Uterus (tissue), 4 donors: ENCODE measurements around the gene UBP1. TPM values are rescaled to one million over a fixed set of nuclear protein-coding genes. Genes with fewer than 3 reads are reported as not detected.
"Not testable (repeated sequence)": the region's sequence is repeated elsewhere in the genome, so short reads cannot be mapped to it uniquely, and the experiment has no call there.

Source experiments
- DNase-seq, 2 donors: peaks; one replicate each; pipeline ENCODE4 v3.0.0-alpha.2; 2019 to 2020
- H3K27ac ChIP-seq, 2 donors: fragments of 200-600 bp; sonication (generic); 1 replicate in 1 of 2; 2 replicates in 1 of 2; pipeline ENCODE4 v1.5.1; 2016 to 2018
- H3K27me3 ChIP-seq, 2 donors: fragments of 200-600 bp; sonication (generic); one replicate each; pipeline ENCODE4 v1.5.1; 2018 to 2019; ENCODE audit warnings: control low read depth in 1 of 2
- H3K36me3 ChIP-seq, 2 donors: fragments of 200-600 bp; sonication (generic); one replicate each; pipeline ENCODE4 v1.5.1; 2019; ENCODE audit warnings: control low read depth in 1 of 2
- H3K4me1 ChIP-seq, 2 donors: fragments of 200-600 bp; sonication (generic); one replicate each; pipeline ENCODE4 v1.5.1; 2018 to 2019; ENCODE audit warnings: control low read depth in 1 of 2
- H3K4me3 ChIP-seq, 2 donors: fragments of 200-600 bp; sonication (generic); 1 replicate in 1 of 2; 2 replicates in 1 of 2; pipeline ENCODE4 v1.5.1; 2018 to 2019; ENCODE audit warnings: mild to moderate bottlenecking in 1 of 2
- H3K9me3 ChIP-seq, 2 donors: fragments of 200-600 bp; sonication (generic); one replicate each; pipeline ENCODE4 v1.5.1; 2019; ENCODE audit warnings: control low read depth in 1 of 2
- CTCF ChIP-seq, 4 experiments: fragments of 200-600 bp in 2 of 4; fragments of 450-650 bp in 2 of 4; sonication (generic) in 2 of 4; IDR thresholded peaks; one replicate each; pipeline ENCODE4 v1.5.1; 2016 to 2019; ENCODE audit warnings: antibody characterized with exemption in 4 of 4, mild to moderate bottlenecking in 2 of 4, moderate library complexity in 1 of 4
- POLR2A ChIP-seq, 2 donors: fragments of 450-650 bp; IDR thresholded peaks; one replicate each; pipeline ENCODE4 v1.6.1; 2016; ENCODE audit warnings: antibody characterized with exemption in 2 of 2, mild to moderate bottlenecking in 1 of 2, moderate library complexity in 1 of 2
- intact Hi-C: fragments of 100-400 bp; cut with DNase I; formaldehyde crosslinking; loops from one replicate; pipeline ENCODE4 v1.15.1; 2023; ENCODE audit warnings: low total_unique reads
- total RNA-seq, 4 donors: library from RNA; depleted of rRNA in 3 of 4; stranded (reverse); fragments of >200 nt in 3 of 4; gene quantifications; one replicate each; pipeline versions ENCODE4 v1.1.0 to v1.2.4, GENCODE V29; 2014 to 2023
- donor health status: DM: yes; HTN: yes; CAD: no.

Gene UBP1
- total RNA-seq, 4 donors from 2014 or later: 25.6 to 86.3 (median 51.2) TPM

DNA sequence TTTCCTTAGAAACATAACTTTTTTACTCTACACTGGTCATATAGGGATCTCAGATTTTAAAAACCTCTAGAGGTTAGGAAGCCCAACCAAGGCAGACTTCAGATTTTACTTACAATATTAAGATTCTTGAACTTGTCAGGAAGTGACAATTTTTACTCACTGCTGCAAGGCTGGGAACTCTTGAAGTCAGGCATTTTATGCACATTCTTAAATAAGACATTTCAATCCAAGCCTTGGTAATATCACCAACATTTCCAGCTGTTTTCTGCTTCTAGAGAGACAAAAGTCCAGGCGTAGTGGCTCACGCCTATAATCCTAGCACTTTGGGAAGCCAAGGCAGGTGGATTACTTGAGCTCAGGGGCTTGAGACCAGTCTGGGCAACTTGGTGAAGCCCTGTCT, 33.6 kb upstream of the UBP1 start:
- intact Hi-C loops: no loop called here
- TF ChIP-seq CTCF (IDR thresholded peaks at IDR 0.05): no peak
- H3K36me3 ChIP-seq: no peaks in the 10 kb centered on the region
- H3K27ac ChIP-seq: no peak overlapping the region
- H3K27me3 ChIP-seq: no peaks in the 10 kb centered on the region
- H3K4me3 ChIP-seq: no peak overlapping the region
- no peaks in the 10 kb centered on the region for H3K4me1 ChIP-seq
- DNase-seq: no peak
- H3K9me3 ChIP-seq: no peaks in the 10 kb centered on the region

- DNase-seq: no peak
- H3K36me3 ChIP-seq: no peaks in the 10 kb centered on the region
- H3K27me3 ChIP-seq: no peaks in the 10 kb centered on the region
- H3K4me3 ChIP-seq: no peak overlapping the region
- H3K9me3 ChIP-seq: no peaks in the 10 kb centered on the region
- TF ChIP-seq POLR2A (IDR thresholded peaks at IDR 0.05): no peak
- TF ChIP-seq CTCF (IDR thresholded peaks at IDR 0.05): no peak
- H3K27ac ChIP-seq: no peak overlapping the region
- intact Hi-C loops: no loop called here
- no peaks in the 10 kb centered on the region for H3K4me1 ChIP-seq
Measured at GRCh38 chr3:33467786-33468185, 27.6 kb upstream of the UBP1 start.

- no peak for DNase-seq
- no peaks in the 10 kb centered on the region for H3K27me3 ChIP-seq
- no peaks in the 10 kb centered on the region for H3K36me3 ChIP-seq
- H3K27ac ChIP-seq: no peak overlapping the region
- H3K9me3 ChIP-seq: no peaks in the 10 kb centered on the region
- intact Hi-C loops: no loop called here
- TF ChIP-seq POLR2A (IDR thresholded peaks at IDR 0.05): no peak
- TF ChIP-seq CTCF (IDR thresholded peaks at IDR 0.05): no peak
- no peaks in the 10 kb centered on the region for H3K4me1 ChIP-seq
- H3K4me3 ChIP-seq: no peak overlapping the region
Measured at GRCh38 chr3:33461097-33461496, 20.9 kb upstream of the UBP1 start.

DNA sequence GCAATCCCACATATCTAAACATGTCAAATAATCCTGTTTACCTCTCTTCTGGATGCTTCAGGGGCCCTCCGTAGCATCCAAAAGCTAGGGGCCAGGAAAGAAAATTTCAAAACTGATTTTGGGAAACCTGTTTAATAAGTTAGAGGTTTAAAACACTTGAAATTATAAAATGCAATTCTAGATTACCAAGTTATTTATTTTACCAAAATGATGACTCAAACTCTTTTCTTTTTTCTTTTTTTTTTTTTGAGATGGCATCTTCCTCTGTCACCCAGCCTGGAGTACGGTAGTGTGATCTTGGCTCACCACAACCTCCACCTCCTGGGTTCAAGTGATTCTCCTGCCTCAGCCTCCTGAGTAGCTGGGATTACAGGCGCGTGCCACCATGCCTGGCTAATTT, 19.4 kb upstream of the UBP1 start:
- H3K9me3 ChIP-seq, intact Hi-C loops, H3K27me3 ChIP-seq, DNase-seq, H3K4me1 ChIP-seq, H3K36me3 ChIP-seq, H3K27ac ChIP-seq, H3K4me3 ChIP-seq: not testable (repeated sequence)

DNA sequence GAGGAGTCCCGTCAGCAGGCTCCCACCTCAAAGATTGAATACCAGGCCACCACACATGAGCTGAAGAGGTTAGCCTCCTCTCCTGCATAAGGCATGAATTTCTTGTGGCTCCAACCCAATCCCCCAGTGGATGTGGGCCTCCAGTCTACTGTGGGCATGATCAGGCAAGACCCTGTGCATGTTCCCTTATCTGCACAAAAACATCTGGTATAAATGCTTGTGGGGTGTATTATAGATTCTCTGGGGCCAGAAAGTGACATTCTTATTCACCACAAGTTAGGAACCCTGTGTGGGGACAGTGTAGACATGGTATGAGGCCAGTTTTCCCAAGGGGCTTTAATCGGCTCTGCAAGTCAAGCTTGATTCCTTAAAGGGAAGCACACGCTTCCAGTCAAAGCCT, 18.2 kb upstream of the UBP1 start:
- no peak for DNase-seq
- Histone ChIP-seq H3K27ac (no peak overlapping the region), H3K27me3 (no peaks in the 10 kb centered on the region), H3K36me3 (no peaks in the 10 kb centered on the region), H3K4me1 (no peaks in the 10 kb centered on the region), H3K4me3 (no peak overlapping the region), H3K9me3 (no peaks in the 10 kb centered on the region)
- intact Hi-C loops: no loop called here
- no peak for TF ChIP-seq CTCF (IDR thresholded peaks at IDR 0.05)
- TF ChIP-seq POLR2A (IDR thresholded peaks at IDR 0.05): no peak

GRCh38 chr3:33456756-33457155, 16.6 kb upstream of the UBP1 start:
- Histone ChIP-seq H3K9me3 (no peaks in the 10 kb centered on the region), H3K4me1 (no peaks in the 10 kb centered on the region), H3K27me3 (no peaks in the 10 kb centered on the region), H3K4me3 (no peak overlapping the region), H3K27ac (no peak overlapping the region), H3K36me3 (no peaks in the 10 kb centered on the region)
- no peak for DNase-seq
- TF ChIP-seq POLR2A (IDR thresholded peaks at IDR 0.05): no peak
- TF ChIP-seq CTCF (IDR thresholded peaks at IDR 0.05): no peak
- intact Hi-C loops: no loop called here
